ENCODE data around the gene MTRR. TPM values are rescaled to one million over a fixed set of nuclear protein-coding genes. Genes with fewer than 3 reads are reported as not detected.

MTRR gene
- total RNA-seq, 2 donors from 2014 or later: 34.5 to 64.6 TPM

DNA sequence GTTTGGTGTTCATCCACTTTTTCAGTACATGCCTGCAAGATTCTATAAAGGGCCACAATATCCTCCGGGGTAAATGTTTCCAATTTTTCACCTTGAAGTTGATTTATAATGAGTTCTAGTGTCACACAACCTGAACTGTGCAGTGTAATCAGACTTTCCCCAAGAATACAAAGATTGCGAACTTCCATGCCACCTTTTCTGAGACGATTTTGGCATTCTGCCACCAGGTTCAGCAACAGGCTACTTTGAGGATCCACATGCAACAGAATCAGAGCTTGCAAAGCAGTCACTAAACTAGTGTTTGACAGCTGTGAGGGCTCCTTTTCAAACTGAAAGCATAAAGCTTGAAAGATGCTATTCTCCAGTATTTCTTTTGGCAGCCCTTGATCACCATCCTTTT is 1.7 kb upstream of the MTRR start:
- TF ChIP-seq, protein P1, sequence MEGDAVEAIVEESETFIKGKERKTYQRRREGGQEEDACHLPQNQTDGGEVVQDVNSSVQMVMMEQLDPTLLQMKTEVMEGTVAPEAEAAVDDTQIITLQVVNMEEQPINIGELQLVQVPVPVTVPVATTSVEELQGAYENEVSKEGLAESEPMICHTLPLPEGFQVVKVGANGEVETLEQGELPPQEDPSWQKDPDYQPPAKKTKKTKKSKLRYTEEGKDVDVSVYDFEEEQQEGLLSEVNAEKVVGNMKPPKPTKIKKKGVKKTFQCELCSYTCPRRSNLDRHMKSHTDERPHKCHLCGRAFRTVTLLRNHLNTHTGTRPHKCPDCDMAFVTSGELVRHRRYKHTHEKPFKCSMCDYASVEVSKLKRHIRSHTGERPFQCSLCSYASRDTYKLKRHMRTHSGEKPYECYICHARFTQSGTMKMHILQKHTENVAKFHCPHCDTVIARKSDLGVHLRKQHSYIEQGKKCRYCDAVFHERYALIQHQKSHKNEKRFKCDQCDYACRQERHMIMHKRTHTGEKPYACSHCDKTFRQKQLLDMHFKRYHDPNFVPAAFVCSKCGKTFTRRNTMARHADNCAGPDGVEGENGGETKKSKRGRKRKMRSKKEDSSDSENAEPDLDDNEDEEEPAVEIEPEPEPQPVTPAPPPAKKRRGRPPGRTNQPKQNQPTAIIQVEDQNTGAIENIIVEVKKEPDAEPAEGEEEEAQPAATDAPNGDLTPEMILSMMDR (IDR thresholded peaks at IDR 0.05): no peak
- TF ChIP-seq POLR2AphosphoS5 (IDR thresholded peaks at IDR 0.05): no peak
- TF ChIP-seq POLR2A (IDR thresholded peaks at IDR 0.05): no peak
- Histone ChIP-seq H3K4me3 (no peak overlapping the region), H3K4me1 (replicated peaks) (peaks cover 4% of the 10 kb centered on the region), H3K9me3 (no peaks in the 10 kb centered on the region), H3K27ac (no peak overlapping the region), H3K36me3 (no peaks in the 10 kb centered on the region), H3K27me3 (replicated peaks; ENCODE audit: insufficient read depth) (no peaks in the 10 kb centered on the region)
- no peak for DNase-seq (ENCODE audit: low spot score)
- intact Hi-C loops (cut with DNase I): loop anchor here (5.0 kb wide), 1 partner anchor 470 kb away; the partner anchor contains the start of gene ADCY2
- 53% methylated on average over 3 of the region's 3 CpGs for WGBS

DNA sequence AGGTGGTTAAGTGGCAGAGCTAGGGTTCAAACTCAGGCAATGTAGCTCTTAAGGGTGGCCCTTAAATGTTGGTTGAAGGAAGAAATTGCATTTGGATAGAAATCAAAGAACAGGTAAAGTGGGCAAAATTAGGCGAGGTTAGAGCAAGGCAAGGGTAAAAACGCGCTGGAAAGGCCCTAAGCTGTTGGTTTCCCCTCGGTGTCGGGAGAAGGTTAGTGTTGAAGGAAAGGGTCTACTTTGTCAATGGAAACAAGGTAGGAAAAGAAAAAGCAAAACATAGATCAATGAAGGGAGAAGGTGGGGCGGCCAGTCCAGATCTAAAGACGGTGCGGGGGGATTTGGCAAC is 548 bp upstream of the MTRR start:
- H3K36me3 ChIP-seq: no peaks in the 10 kb centered on the region
- no peak for DNase-seq (ENCODE audit: low spot score)
- H3K27ac ChIP-seq: peak overlapping the region; percentile 77
- H3K27me3 ChIP-seq (replicated peaks; ENCODE audit: insufficient read depth): no peaks in the 10 kb centered on the region
- peaks cover 4% of the 10 kb centered on the region for H3K4me1 ChIP-seq (replicated peaks)
- intact Hi-C loops (cut with DNase I): loop anchor here (5.0 kb wide), 1 partner anchor 471 kb away; the partner anchor contains the start of gene ADCY2
- no peak for TF ChIP-seq POLR2A (IDR thresholded peaks at IDR 0.05)
- TF ChIP-seq, protein P1 (IDR thresholded peaks at IDR 0.05): no peak
- no peak for TF ChIP-seq POLR2AphosphoS5 (IDR thresholded peaks at IDR 0.05)
- H3K4me3 ChIP-seq: peak overlapping the region; percentile 88 to 92
- H3K9me3 ChIP-seq: no peaks in the 10 kb centered on the region
- WGBS: 0% methylated on average over 8 of the region's 8 CpGs

DNA sequence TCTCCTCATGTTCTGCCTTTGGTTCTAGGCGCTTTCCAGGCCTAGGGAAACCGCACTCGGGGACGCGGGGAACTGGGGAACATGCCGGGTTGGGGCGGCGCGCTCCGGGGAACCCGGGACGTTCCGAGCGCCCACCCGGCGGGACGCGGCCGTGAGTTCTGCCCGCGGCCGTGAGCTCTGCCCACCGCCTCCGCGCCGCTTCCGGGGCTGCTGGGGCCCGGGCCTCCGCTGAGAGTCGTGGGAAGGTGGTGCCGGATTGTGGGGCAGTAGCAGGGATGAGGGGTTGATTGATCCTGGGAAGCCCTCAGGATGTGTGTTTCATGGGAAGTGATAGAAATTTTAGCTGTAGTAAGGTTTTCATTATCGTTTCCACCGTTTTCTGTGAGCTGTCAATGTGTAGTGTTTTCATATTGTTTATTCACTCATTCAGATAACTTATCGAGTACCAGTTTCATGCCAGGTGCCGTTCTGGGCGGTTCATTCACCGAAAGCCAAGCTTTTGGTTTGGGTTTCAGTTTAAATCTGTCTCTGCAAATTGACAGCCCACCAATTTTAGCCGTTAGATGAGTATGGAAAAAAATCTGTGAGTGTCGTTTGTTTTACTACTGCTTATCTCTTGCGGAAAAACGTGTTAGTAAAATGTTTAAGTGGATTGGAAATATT is 657 bp downstream of the MTRR start:
- Histone ChIP-seq H3K4me1 (replicated peaks) (peaks cover 4% of the 10 kb centered on the region), H3K36me3 (no peaks in the 10 kb centered on the region), H3K27ac (peak overlapping the region; percentile 77), H3K9me3 (no peaks in the 10 kb centered on the region), H3K27me3 (replicated peaks; ENCODE audit: insufficient read depth) (no peaks in the 10 kb centered on the region), H3K4me3 (peak overlapping the region; percentile 88 to 92)
- under 1% methylated on average over 40 of the region's 41 CpGs for WGBS
- intact Hi-C loops (cut with DNase I): loop anchor here (5.0 kb wide), 1 partner anchor 472 kb away; the partner anchor contains the start of gene ADCY2
- DNase-seq (ENCODE audit: low spot score): no peak
- TF ChIP-seq POLR2A (IDR thresholded peaks at IDR 0.05): no peak
- no peak for TF ChIP-seq POLR2AphosphoS5 (IDR thresholded peaks at IDR 0.05)
- TF ChIP-seq, protein P1 (IDR thresholded peaks at IDR 0.05): no peak

DNA sequence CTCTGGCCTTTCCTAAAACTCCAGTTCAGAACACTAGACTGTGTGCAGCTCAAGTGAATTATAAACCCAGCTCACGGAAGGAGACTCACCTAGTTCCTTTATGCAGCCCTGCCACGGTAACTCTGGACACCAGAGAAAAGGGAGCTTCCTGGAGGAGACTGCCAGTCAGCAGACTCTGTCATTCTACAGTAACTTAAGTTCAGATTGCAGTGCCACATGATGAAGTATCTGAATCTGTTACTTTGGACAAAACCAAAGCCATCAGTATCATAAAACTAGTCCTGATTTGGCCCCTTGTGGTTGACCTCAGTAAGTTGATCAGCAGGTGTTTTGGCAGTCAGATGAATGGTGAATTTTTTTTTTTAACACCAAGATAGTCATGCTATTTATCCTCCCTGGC is 2.7 kb downstream of the MTRR start:
- 74% methylated on average over 2 of the region's 2 CpGs for WGBS
- no peak for TF ChIP-seq POLR2A (IDR thresholded peaks at IDR 0.05)
- no peak for TF ChIP-seq POLR2AphosphoS5 (IDR thresholded peaks at IDR 0.05)
- TF ChIP-seq, protein P1 (IDR thresholded peaks at IDR 0.05): no peak
- H3K27me3 ChIP-seq (replicated peaks; ENCODE audit: insufficient read depth): no peaks in the 10 kb centered on the region

More for the DNA sequence above, 2.7 kb downstream of the MTRR start:
- Histone ChIP-seq H3K4me1 (replicated peaks) (peaks cover 4% of the 10 kb centered on the region), H3K9me3 (no peaks in the 10 kb centered on the region), H3K4me3 (no peak overlapping the region), H3K27ac (no peak overlapping the region), H3K36me3 (no peaks in the 10 kb centered on the region)
- intact Hi-C loops (cut with DNase I): no loop called here
- no peak for DNase-seq (ENCODE audit: low spot score)

Measured in prostate gland (tissue), 2 donors.